ENCODE measurements around the gene PLXNC1.

Gene PLXNC1

GRCh38 chr12:94100990-94101737, 47.2 kb upstream of the PLXNC1 start:
- no peaks in the 10 kb centered on the region for H3K27me3 ChIP-seq (ENCODE audit: insufficient read depth, low read depth)
- H3K4me1 ChIP-seq (ENCODE audit: low read depth, poor library complexity, severe bottlenecking): peaks cover 9% of the 10 kb centered on the region
- no peaks in the 10 kb centered on the region for H3K79me2 ChIP-seq (ENCODE audit: insufficient read depth, low read depth)
- TF ChIP-seq, protein P1, sequence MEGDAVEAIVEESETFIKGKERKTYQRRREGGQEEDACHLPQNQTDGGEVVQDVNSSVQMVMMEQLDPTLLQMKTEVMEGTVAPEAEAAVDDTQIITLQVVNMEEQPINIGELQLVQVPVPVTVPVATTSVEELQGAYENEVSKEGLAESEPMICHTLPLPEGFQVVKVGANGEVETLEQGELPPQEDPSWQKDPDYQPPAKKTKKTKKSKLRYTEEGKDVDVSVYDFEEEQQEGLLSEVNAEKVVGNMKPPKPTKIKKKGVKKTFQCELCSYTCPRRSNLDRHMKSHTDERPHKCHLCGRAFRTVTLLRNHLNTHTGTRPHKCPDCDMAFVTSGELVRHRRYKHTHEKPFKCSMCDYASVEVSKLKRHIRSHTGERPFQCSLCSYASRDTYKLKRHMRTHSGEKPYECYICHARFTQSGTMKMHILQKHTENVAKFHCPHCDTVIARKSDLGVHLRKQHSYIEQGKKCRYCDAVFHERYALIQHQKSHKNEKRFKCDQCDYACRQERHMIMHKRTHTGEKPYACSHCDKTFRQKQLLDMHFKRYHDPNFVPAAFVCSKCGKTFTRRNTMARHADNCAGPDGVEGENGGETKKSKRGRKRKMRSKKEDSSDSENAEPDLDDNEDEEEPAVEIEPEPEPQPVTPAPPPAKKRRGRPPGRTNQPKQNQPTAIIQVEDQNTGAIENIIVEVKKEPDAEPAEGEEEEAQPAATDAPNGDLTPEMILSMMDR (conservative IDR thresholded peaks at IDR 0.05; ENCODE audit: low read depth, low read length): peak; percentile 85
- no peak overlapping the region for H3K4me3 ChIP-seq (IDR thresholded peaks at IDR 0.05; ENCODE audit: insufficient read depth, low read depth, low read length)
- no peak overlapping the region for H3K27ac ChIP-seq
- H3K36me3 ChIP-seq (ENCODE audit: insufficient read depth): no peaks in the 10 kb centered on the region
- no peaks in the 10 kb centered on the region for H4K20me1 ChIP-seq (ENCODE audit: insufficient read depth)
- peak overlapping the region; percentile 47; the same call in 1 of the 2 replicates for H3K9ac ChIP-seq
- peak overlapping the region; percentile 77 for H3K4me2 ChIP-seq
- peak overlapping the region; percentile 93 for H2AFZ ChIP-seq (ENCODE audit: low read depth)

DNA sequence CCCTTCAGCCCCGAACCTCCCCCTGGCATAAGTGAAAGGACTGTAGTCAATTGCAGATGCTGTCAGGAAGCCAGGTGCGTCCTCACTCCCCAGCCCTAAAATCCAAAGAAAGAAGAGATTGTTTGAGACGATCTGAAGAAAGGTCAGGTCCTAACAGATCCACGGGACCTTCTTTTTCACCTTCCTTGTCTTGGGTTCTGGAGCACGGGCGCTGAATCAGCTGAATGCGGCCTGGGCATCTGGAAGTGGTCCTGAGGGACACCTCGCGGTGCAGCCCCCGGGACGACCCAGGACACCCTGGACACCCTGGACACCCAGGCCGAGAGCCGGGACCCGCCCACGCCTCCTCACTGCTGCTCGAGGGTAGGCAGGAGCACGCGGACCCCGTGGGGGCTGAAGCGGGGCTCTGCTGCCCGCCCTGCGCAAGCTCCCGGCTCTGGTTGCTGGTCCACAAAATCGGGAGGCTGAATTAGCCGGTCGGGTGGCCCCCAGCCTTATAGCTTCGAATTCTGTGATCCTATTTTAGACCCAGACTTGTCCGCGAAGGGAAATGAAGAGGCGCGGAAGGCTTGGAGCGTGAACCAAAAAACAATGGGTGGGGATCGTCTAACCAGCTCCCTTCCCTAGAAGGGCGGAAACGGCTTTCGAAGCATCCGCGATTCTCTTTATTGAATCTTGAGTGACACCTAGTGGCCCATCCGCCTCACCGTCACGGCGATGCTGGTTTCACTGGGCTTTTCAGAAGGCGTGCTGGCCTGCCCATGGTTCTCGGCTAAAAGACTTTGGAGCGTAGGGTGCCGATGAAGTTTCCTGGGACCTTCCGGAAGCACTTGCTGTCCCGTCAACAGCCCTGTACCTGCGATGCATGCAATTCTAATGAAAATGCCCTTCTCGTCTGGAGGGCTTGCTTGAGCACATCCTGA, 46.4 kb upstream of the PLXNC1 start:
- H3K36me3 ChIP-seq (ENCODE audit: insufficient read depth): no peaks in the 10 kb centered on the region
- H3K9ac ChIP-seq: peak overlapping the region; percentile 47
- no peak overlapping the region for H3K27ac ChIP-seq

GRCh38 chr12:94103986-94104385, 44.4 kb upstream of the PLXNC1 start:
- Histone ChIP-seq H3K27me3 (ENCODE audit: insufficient read depth, low read depth) (no peaks in the 10 kb centered on the region), H3K4me1 (ENCODE audit: low read depth, poor library complexity, severe bottlenecking) (peaks cover 9% of the 10 kb centered on the region), H3K4me2 (no peak overlapping the region), H3K27ac (no peak overlapping the region), H3K9ac (no peak overlapping the region), H4K20me1 (ENCODE audit: insufficient read depth) (no peaks in the 10 kb centered on the region), H3K36me3 (ENCODE audit: insufficient read depth) (no peaks in the 10 kb centered on the region), H2AFZ (ENCODE audit: low read depth) (no peak overlapping the region), H3K79me2 (ENCODE audit: insufficient read depth, low read depth) (no peaks in the 10 kb centered on the region), H3K4me3 (IDR thresholded peaks at IDR 0.05; ENCODE audit: insufficient read depth, low read depth, low read length) (no peak overlapping the region)
- TF ChIP-seq, protein P1 (conservative IDR thresholded peaks at IDR 0.05; ENCODE audit: low read depth, low read length): no peak

More for the DNA sequence above, 46.4 kb upstream of the PLXNC1 start:
- Histone ChIP-seq H2AFZ (ENCODE audit: low read depth) (peak overlapping the region; percentile 93), H3K79me2 (ENCODE audit: insufficient read depth, low read depth) (no peaks in the 10 kb centered on the region), H3K4me1 (ENCODE audit: low read depth, poor library complexity, severe bottlenecking) (peaks cover 9% of the 10 kb centered on the region), H3K27me3 (ENCODE audit: insufficient read depth, low read depth) (no peaks in the 10 kb centered on the region), H4K20me1 (ENCODE audit: insufficient read depth) (no peaks in the 10 kb centered on the region), H3K4me3 (IDR thresholded peaks at IDR 0.05; ENCODE audit: insufficient read depth, low read depth, low read length) (no peak overlapping the region), H3K4me2 (peak overlapping the region; percentile 77)
- TF ChIP-seq, protein P1 (conservative IDR thresholded peaks at IDR 0.05; ENCODE audit: low read depth, low read length): peak; percentile 75

DNA sequence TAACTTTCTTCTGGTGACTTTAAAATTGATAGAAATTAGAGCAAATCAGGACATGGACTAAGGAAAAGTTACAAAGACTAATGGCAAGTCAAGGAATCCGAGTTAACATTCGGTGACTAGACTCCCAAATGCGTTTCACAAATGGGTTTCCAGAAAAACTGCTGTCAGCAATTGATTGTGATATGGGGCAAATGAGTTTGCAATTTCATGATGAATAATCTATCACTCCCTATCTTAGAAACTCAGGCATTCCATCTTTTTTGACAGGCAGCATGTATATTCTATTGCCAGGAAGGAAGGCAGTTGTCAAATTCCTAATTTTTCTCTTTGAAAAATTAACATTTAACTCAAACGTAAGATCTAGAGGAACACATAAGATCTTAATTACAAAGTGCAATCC, 40.5 kb upstream of the PLXNC1 start:
- Histone ChIP-seq H2AFZ (ENCODE audit: low read depth) (no peak overlapping the region), H3K27ac (no peak overlapping the region), H3K4me1 (ENCODE audit: low read depth, poor library complexity, severe bottlenecking) (no peaks in the 10 kb centered on the region), H3K9ac (no peak overlapping the region), H3K4me2 (no peak overlapping the region), H3K36me3 (ENCODE audit: insufficient read depth) (no peaks in the 10 kb centered on the region), H4K20me1 (ENCODE audit: insufficient read depth) (no peaks in the 10 kb centered on the region), H3K79me2 (ENCODE audit: insufficient read depth, low read depth) (no peaks in the 10 kb centered on the region), H3K4me3 (IDR thresholded peaks at IDR 0.05; ENCODE audit: insufficient read depth, low read depth, low read length) (no peak overlapping the region), H3K27me3 (ENCODE audit: insufficient read depth, low read depth) (no peaks in the 10 kb centered on the region)
- TF ChIP-seq, protein P1 (conservative IDR thresholded peaks at IDR 0.05; ENCODE audit: low read depth, low read length): no peak
